Neural crest cell (in vitro differentiated cells): ENCODE data around the gene ZC3H12C. TPM values are rescaled to one million over a fixed set of nuclear protein-coding genes. Genes with fewer than 3 reads are reported as not detected.

Source experiments
- DNase-seq: peaks from one replicate; pipeline ENCODE4 v3.0.0; 2021; ENCODE audit warnings: low read depth, mixed read lengths, low spot score
- H3K27ac Mint-ChIP-seq: one replicate; pipeline ENCODE4 v1.8.0; 2021; ENCODE audit warnings: mild to moderate bottlenecking, mixed read lengths; ENCODE audit not compliant: unreplicated experiment
- H3K27me3 Mint-ChIP-seq: 2 replicates; pipeline ENCODE4 v1.8.0; 2021; ENCODE audit warnings: low read depth, mild to moderate bottlenecking, mixed read lengths
- H3K36me3 Mint-ChIP-seq: 2 replicates; pipeline ENCODE4 v1.8.0; 2021; ENCODE audit warnings: low read depth, mild to moderate bottlenecking, mixed read lengths
- H3K4me1 Mint-ChIP-seq: 2 replicates; pipeline ENCODE4 v1.8.0; 2021; ENCODE audit warnings: mixed read lengths
- H3K4me3 Mint-ChIP-seq: one replicate; pipeline ENCODE4 v1.8.0; 2021; ENCODE audit warnings: mild to moderate bottlenecking, mixed read lengths
- H3K9me3 Mint-ChIP-seq: 2 replicates; pipeline ENCODE4 v1.8.0; 2021; ENCODE audit warnings: mixed read lengths
- total RNA-seq: library from RNA; stranded (reverse); gene quantifications from 2 replicates; pipeline ENCODE4 v1.2.1, GENCODE V29; 2021
- TF ChIP-seq, protein P1 (sequence below): fragments of 200-600 bp; sonication (generic); conservative IDR thresholded peaks from 2 replicates; pipeline ENCODE4 v1.5.0; 2021; ENCODE audit warnings: antibody characterized with exemption, mild to moderate bottlenecking

ZC3H12C gene
- total RNA-seq, 1 donor from 2014 or later = 14.4 TPM

DNA sequence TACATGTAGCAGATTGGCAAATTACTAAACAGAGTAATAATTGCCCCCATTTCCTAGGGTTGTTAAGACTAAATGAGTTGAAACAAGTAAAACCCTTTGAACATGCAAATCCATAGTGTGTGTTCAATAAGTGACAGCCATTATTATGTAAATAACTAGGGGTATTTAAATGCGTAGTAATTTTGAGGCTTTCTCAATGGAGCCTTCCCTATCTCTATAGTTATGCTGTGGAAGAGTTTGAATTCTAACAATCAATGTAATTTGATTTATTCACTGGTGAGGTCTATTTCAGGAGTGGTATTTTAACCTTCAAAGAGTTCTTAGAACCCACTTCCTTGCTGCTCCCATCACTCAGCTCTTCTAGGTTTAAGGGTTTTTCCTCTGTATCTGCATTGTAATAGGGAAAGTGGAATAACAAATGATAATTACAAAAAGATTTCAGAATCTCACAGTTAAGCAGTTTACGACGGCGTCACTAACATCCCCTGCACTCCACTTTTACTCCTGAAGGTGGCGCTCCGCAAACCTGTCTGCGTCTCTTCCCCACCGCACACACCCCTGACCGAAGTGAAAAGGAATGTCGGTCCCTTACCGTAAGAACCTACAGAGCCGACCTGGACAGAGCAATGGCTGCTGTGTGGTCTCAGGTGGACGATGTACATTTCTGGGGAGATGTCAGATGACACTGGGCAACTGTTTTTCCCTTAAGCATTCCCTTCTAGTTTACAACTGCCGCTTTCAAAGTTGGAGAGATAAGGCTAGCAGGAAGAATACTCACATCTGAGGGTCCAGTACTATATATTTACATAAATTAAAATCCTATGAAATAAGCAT is 80.8 kb downstream of the ZC3H12C start:
- H3K9me3 Mint-ChIP-seq = no peaks in the 10 kb centered on the region
- peak; percentile 76 for DNase-seq
- TF ChIP-seq, protein P1, sequence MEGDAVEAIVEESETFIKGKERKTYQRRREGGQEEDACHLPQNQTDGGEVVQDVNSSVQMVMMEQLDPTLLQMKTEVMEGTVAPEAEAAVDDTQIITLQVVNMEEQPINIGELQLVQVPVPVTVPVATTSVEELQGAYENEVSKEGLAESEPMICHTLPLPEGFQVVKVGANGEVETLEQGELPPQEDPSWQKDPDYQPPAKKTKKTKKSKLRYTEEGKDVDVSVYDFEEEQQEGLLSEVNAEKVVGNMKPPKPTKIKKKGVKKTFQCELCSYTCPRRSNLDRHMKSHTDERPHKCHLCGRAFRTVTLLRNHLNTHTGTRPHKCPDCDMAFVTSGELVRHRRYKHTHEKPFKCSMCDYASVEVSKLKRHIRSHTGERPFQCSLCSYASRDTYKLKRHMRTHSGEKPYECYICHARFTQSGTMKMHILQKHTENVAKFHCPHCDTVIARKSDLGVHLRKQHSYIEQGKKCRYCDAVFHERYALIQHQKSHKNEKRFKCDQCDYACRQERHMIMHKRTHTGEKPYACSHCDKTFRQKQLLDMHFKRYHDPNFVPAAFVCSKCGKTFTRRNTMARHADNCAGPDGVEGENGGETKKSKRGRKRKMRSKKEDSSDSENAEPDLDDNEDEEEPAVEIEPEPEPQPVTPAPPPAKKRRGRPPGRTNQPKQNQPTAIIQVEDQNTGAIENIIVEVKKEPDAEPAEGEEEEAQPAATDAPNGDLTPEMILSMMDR = peak; percentile 89
- peaks cover 34% of the 10 kb centered on the region for H3K4me1 Mint-ChIP-seq
- H3K27me3 Mint-ChIP-seq = no peaks in the 10 kb centered on the region
- no peak overlapping the region for H3K4me3 Mint-ChIP-seq
- H3K27ac Mint-ChIP-seq = no peak overlapping the region
- H3K36me3 Mint-ChIP-seq = no peaks in the 10 kb centered on the region

DNA sequence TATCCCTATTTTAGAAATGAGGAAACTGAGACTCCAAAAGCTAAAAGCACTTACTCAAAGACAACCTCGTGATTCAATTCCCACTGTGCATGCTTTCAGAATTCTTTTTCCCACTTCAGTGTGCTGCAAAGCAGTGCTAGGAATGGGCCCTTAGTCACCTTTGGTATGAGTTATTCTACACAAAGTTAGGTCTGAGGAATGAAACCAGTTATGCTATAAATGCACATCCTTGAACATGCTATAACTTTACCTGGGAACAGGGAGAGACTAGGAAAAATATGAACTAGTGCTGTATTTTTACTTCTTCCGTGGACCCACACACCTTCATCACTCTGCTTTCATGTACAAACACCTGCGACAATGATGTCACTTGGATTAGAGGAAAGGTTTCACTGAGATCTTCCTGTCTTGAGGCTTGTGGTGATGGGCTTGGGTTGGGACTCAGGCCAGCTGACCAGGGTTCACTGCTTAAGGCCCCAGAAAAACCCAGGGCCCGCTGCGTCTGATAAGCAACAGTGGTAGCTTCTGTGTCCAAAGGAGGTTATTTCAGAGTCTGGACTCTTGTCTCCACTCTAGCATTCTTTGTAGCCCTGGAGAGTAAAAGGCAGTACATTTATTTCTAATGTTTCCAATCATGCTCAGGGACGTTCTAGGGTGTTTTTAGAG is 81.6 kb downstream of the ZC3H12C start:
- H3K27ac Mint-ChIP-seq = no peak overlapping the region
- H3K4me1 Mint-ChIP-seq = peaks cover 34% of the 10 kb centered on the region
- no peaks in the 10 kb centered on the region for H3K27me3 Mint-ChIP-seq
- TF ChIP-seq, protein P1 = no peak
- H3K36me3 Mint-ChIP-seq = no peaks in the 10 kb centered on the region
- no peak overlapping the region for H3K4me3 Mint-ChIP-seq
- DNase-seq = no peak
- no peaks in the 10 kb centered on the region for H3K9me3 Mint-ChIP-seq

DNA sequence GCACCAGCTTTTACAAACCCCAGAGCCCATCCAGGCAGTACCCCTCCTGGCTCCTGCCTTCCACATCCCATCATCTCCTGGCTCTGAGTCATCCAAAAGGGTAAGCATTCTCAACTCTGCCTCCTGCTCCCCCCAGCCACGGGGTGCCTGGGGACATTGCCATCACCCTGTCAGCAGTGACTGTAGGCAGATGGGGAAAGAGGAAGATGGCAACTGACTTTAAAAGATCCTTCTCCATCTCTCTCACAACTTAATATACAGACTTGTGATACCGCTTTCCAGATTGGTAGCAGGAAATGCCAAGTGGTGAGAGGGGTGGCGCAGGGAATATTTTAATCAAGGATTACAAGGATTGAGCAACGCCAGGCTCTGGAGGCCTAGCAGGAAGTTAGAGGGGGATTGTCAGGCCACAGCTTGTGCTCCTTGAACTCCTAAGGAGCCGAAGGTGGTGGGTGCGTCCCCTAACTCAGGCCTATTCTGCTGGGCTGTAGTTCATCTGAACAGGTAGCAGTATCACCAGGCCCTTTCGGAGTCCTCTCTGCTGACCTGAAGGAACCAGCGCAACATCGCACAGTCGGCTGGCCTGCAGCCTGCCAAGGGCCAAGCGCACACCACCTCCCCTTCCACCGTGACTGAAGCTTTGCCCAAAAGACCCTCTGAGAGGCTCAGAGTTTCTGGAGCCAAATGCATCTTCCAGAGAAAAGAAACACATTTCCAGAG is 83.3 kb downstream of the ZC3H12C start:
- H3K9me3 Mint-ChIP-seq = no peaks in the 10 kb centered on the region
- no peak for DNase-seq
- H3K27me3 Mint-ChIP-seq = no peaks in the 10 kb centered on the region
- TF ChIP-seq, protein P1 = no peak
- no peak overlapping the region for H3K27ac Mint-ChIP-seq
- no peak overlapping the region for H3K4me3 Mint-ChIP-seq
- no peaks in the 10 kb centered on the region for H3K36me3 Mint-ChIP-seq
- peaks cover 34% of the 10 kb centered on the region for H3K4me1 Mint-ChIP-seq

DNA sequence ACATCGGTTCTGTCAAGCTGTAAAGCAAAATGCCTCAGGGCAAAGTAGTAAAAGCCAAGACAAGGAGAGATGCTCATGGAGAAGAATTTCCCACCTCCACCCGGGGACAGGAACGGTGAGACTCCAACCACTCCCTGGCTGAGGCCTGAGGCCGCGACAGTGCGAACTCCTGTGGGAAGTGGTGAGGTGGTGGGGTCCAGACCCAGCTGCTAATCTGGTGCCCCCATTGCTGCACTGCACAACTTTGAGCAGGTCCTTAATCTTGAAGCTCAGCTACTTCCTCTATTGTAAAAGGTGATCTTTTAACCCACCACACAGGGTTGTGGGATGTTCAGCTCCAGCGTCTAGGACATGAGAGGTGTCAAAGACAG is 83.9 kb downstream of the ZC3H12C start:
- no peak for DNase-seq
- Mint-ChIP-seq H3K27ac (no peak overlapping the region), H3K4me1 (peaks cover 34% of the 10 kb centered on the region), H3K27me3 (no peaks in the 10 kb centered on the region), H3K4me3 (no peak overlapping the region), H3K36me3 (no peaks in the 10 kb centered on the region), H3K9me3 (no peaks in the 10 kb centered on the region)
- TF ChIP-seq, protein P1 = no peak

DNA sequence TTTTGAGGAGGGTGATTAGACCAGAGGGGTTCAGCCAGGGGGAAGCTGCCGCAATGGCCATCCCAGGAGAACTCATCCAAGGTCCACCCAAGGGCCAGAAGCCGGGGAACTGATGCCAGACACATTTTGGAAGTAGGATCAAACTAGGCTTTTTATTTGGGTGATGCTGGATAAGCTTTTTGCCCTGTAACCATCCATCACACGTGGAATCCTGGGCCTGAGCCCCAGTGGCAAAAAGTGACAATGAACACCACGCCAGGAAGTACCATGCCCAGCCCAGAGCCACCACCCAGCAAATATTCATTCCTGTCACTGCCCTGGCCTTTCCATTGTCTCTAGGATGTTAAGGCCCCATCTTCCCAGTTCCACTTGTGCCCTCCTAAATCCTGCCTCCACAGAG is 85.9 kb downstream of the ZC3H12C start:
- DNase-seq = no peak
- no peaks in the 10 kb centered on the region for H3K9me3 Mint-ChIP-seq
- H3K27me3 Mint-ChIP-seq = no peaks in the 10 kb centered on the region
- H3K27ac Mint-ChIP-seq = no peak overlapping the region
- H3K36me3 Mint-ChIP-seq = no peaks in the 10 kb centered on the region
- no peak overlapping the region for H3K4me3 Mint-ChIP-seq
- TF ChIP-seq, protein P1 = no peak
- peaks cover 20% of the 10 kb centered on the region for H3K4me1 Mint-ChIP-seq
